ENCODE measurements around the gene EEF1E1.

EEF1E1 gene

GRCh38 chr6:8110117-8110721 is 7.9 kb upstream of the EEF1E1 start:
- DNase-seq (ENCODE audit: low spot score in 2 of 2), result no peak
- no peak for ATAC-seq (replicated peaks; ENCODE audit: extremely low read depth, poor library complexity, severe bottlenecking)
- Mint-ChIP-seq H3K36me3 (ENCODE audit: insufficient read depth) (peaks cover 2% of the 10 kb centered on the region), H3K27ac (ENCODE audit: low read depth) (no peak overlapping the region), H3K9me3 (no peaks in the 10 kb centered on the region), H3K27me3 (peaks cover 73% of the 10 kb centered on the region), H3K4me1 (no peaks in the 10 kb centered on the region), H3K4me3 (no peak overlapping the region)

GRCh38 chr6:8108759-8109539 is 6.6 kb upstream of the EEF1E1 start:
- Mint-ChIP-seq H3K9me3 (no peaks in the 10 kb centered on the region), H3K4me3 (no peak overlapping the region), H3K27ac (ENCODE audit: low read depth) (no peak overlapping the region), H3K36me3 (ENCODE audit: insufficient read depth) (peaks cover 3% of the 10 kb centered on the region), H3K4me1 (no peaks in the 10 kb centered on the region), H3K27me3 (peaks cover 69% of the 10 kb centered on the region)
- no peak for DNase-seq (ENCODE audit: low spot score in 2 of 2)
- ATAC-seq (replicated peaks; ENCODE audit: extremely low read depth, poor library complexity, severe bottlenecking), result no peak

- H3K27ac Mint-ChIP-seq (ENCODE audit: low read depth), result no peak overlapping the region
- no peak overlapping the region for H3K4me3 Mint-ChIP-seq
- no peak for DNase-seq (ENCODE audit: low spot score in 2 of 2)
- no peak for ATAC-seq (replicated peaks; ENCODE audit: extremely low read depth, poor library complexity, severe bottlenecking)
- H3K4me1 Mint-ChIP-seq, result no peaks in the 10 kb centered on the region
- peaks cover 3% of the 10 kb centered on the region for H3K36me3 Mint-ChIP-seq (ENCODE audit: insufficient read depth)
- H3K27me3 Mint-ChIP-seq, result peaks cover 68% of the 10 kb centered on the region
- no peaks in the 10 kb centered on the region for H3K9me3 Mint-ChIP-seq
Measured at GRCh38 chr6:8108031-8108660, 5.8 kb upstream of the EEF1E1 start.

- H3K4me3 Mint-ChIP-seq, result no peak overlapping the region
- H3K4me1 Mint-ChIP-seq, result peaks cover 19% of the 10 kb centered on the region
- H3K27me3 Mint-ChIP-seq, result peaks cover 59% of the 10 kb centered on the region
- H3K9me3 Mint-ChIP-seq, result no peaks in the 10 kb centered on the region
- DNase-seq (ENCODE audit: low spot score in 2 of 2) (no peak), ATAC-seq (replicated peaks; ENCODE audit: extremely low read depth, poor library complexity, severe bottlenecking) (no peak)
- H3K36me3 Mint-ChIP-seq (ENCODE audit: insufficient read depth), result peaks cover 15% of the 10 kb centered on the region
- H3K27ac Mint-ChIP-seq (ENCODE audit: low read depth), result no peak overlapping the region
Measured at GRCh38 chr6:8105791-8106190, 3.4 kb upstream of the EEF1E1 start.

GRCh38 chr6:8103726-8104125 is 1.4 kb upstream of the EEF1E1 start:
- Mint-ChIP-seq H3K4me3 (no peak overlapping the region), H3K4me1 (peaks cover 34% of the 10 kb centered on the region), H3K27ac (ENCODE audit: low read depth) (no peak overlapping the region), H3K9me3 (no peaks in the 10 kb centered on the region), H3K36me3 (ENCODE audit: insufficient read depth) (peaks cover 17% of the 10 kb centered on the region), H3K27me3 (peaks cover 42% of the 10 kb centered on the region)
- DNase-seq (ENCODE audit: low spot score in 2 of 2) (no peak), ATAC-seq (replicated peaks; ENCODE audit: extremely low read depth, poor library complexity, severe bottlenecking) (no peak)

- peaks cover 34% of the 10 kb centered on the region for H3K4me1 Mint-ChIP-seq
- peaks cover 11% of the 10 kb centered on the region for H3K27me3 Mint-ChIP-seq
- H3K9me3 Mint-ChIP-seq, result no peaks in the 10 kb centered on the region
- H3K4me3 Mint-ChIP-seq, result no peak overlapping the region
- no peak for DNase-seq (ENCODE audit: low spot score in 2 of 2)
- ATAC-seq (replicated peaks; ENCODE audit: extremely low read depth, poor library complexity, severe bottlenecking), result no peak
- no peak overlapping the region for H3K27ac Mint-ChIP-seq (ENCODE audit: low read depth)
- H3K36me3 Mint-ChIP-seq (ENCODE audit: insufficient read depth), result peaks cover 27% of the 10 kb centered on the region
Measured at GRCh38 chr6:8100159-8100854, 2.0 kb downstream of the EEF1E1 start.

GRCh38 chr6:8090650-8091049 is 11.7 kb downstream of the EEF1E1 start:
- Mint-ChIP-seq H3K36me3 (ENCODE audit: insufficient read depth) (peaks cover 32% of the 10 kb centered on the region), H3K4me1 (peaks cover 9% of the 10 kb centered on the region), H3K27me3 (no peaks in the 10 kb centered on the region), H3K9me3 (no peaks in the 10 kb centered on the region), H3K27ac (ENCODE audit: low read depth) (no peak overlapping the region), H3K4me3 (no peak overlapping the region)
- DNase-seq (ENCODE audit: low spot score in 2 of 2) (no peak), ATAC-seq (replicated peaks; ENCODE audit: extremely low read depth, poor library complexity, severe bottlenecking) (no peak)

- Mint-ChIP-seq H3K27me3 (no peaks in the 10 kb centered on the region), H3K36me3 (ENCODE audit: insufficient read depth) (peaks cover 21% of the 10 kb centered on the region), H3K4me3 (no peak overlapping the region), H3K4me1 (peaks cover 9% of the 10 kb centered on the region), H3K9me3 (no peaks in the 10 kb centered on the region), H3K27ac (ENCODE audit: low read depth) (no peak overlapping the region)
- DNase-seq (ENCODE audit: low spot score in 2 of 2) (no peak), ATAC-seq (replicated peaks; ENCODE audit: extremely low read depth, poor library complexity, severe bottlenecking) (no peak)
Measured at GRCh38 chr6:8088886-8089285, 13.5 kb downstream of the EEF1E1 start.

GRCh38 chr6:8087870-8088754 is 14.2 kb downstream of the EEF1E1 start:
- peaks cover 19% of the 10 kb centered on the region for H3K36me3 Mint-ChIP-seq (ENCODE audit: insufficient read depth)
- no peak overlapping the region for H3K4me3 Mint-ChIP-seq
- no peaks in the 10 kb centered on the region for H3K27me3 Mint-ChIP-seq
- DNase-seq (ENCODE audit: low spot score in 2 of 2), result no peak
- H3K4me1 Mint-ChIP-seq, result peaks cover 9% of the 10 kb centered on the region
- H3K9me3 Mint-ChIP-seq, result no peaks in the 10 kb centered on the region
- ATAC-seq (replicated peaks; ENCODE audit: extremely low read depth, poor library complexity, severe bottlenecking), result no peak
- no peak overlapping the region for H3K27ac Mint-ChIP-seq (ENCODE audit: low read depth)

- no peak overlapping the region for H3K4me3 Mint-ChIP-seq
- H3K4me1 Mint-ChIP-seq, result peaks cover 9% of the 10 kb centered on the region
- H3K9me3 Mint-ChIP-seq, result no peaks in the 10 kb centered on the region
- no peak for ATAC-seq (replicated peaks; ENCODE audit: extremely low read depth, poor library complexity, severe bottlenecking)
- no peaks in the 10 kb centered on the region for H3K27me3 Mint-ChIP-seq
- DNase-seq (ENCODE audit: low spot score in 2 of 2), result no peak
- H3K36me3 Mint-ChIP-seq (ENCODE audit: insufficient read depth), result peaks cover 16% of the 10 kb centered on the region
- H3K27ac Mint-ChIP-seq (ENCODE audit: low read depth), result no peak overlapping the region
Measured at GRCh38 chr6:8086755-8087306, 15.5 kb downstream of the EEF1E1 start.

GRCh38 chr6:8085053-8085511 is 17.3 kb downstream of the EEF1E1 start:
- H3K27ac Mint-ChIP-seq (ENCODE audit: low read depth), result no peak overlapping the region

More at GRCh38 chr6:8085053-8085511, 17.3 kb downstream of the EEF1E1 start:
- ATAC-seq (replicated peaks; ENCODE audit: extremely low read depth, poor library complexity, severe bottlenecking), result no peak
- peaks cover 9% of the 10 kb centered on the region for H3K4me1 Mint-ChIP-seq
- no peaks in the 10 kb centered on the region for H3K9me3 Mint-ChIP-seq
- H3K4me3 Mint-ChIP-seq, result no peak overlapping the region
- H3K36me3 Mint-ChIP-seq (ENCODE audit: insufficient read depth), result peaks cover 16% of the 10 kb centered on the region
- H3K27me3 Mint-ChIP-seq, result no peaks in the 10 kb centered on the region
- DNase-seq (ENCODE audit: low spot score in 2 of 2), result no peak
